Prostate gland (tissue), 2 donors: ENCODE measurements around the gene DAGLA. TPM values are rescaled to one million over a fixed set of nuclear protein-coding genes. Genes with fewer than 3 reads are reported as not detected.

Experiments
- DNase-seq: peaks from one replicate; pipeline ENCODE4 v3.0.0-alpha.2; 2019; ENCODE audit warnings: low spot score
- H3K27ac ChIP-seq, 2 donors: fragments of 200-600 bp; sonication (generic); 2 replicates each; pipeline ENCODE4 v1.5.1; 2017 to 2019
- H3K27me3 ChIP-seq: fragments of 200-600 bp; sonication (generic); replicated peaks from 2 replicates; pipeline ENCODE4 v1.5.1; 2019; ENCODE audit not compliant: insufficient read depth
- H3K36me3 ChIP-seq, 2 donors: fragments of 200-600 bp; sonication (generic); 1 replicate in 1 of 2; 2 replicates in 1 of 2; pipeline versions ENCODE4 v1.5.1 to v1.8.1; 2017 to 2019
- H3K4me1 ChIP-seq: fragments of 200-600 bp; sonication (generic); replicated peaks from 2 replicates; pipeline ENCODE4 v1.5.1; 2019
- H3K4me3 ChIP-seq, 2 donors: fragments of 200-600 bp; sonication (generic); 2 replicates each; pipeline ENCODE4 v1.5.1; 2017 to 2019
- H3K9me3 ChIP-seq: fragments of 200-600 bp; sonication (generic); 2 replicates; pipeline ENCODE4 v1.5.1; 2017
- CTCF ChIP-seq, 4 experiments: fragments of 200-600 bp in 2 of 4; fragments of 450-650 bp in 2 of 4; sonication (generic) in 2 of 4; IDR thresholded peaks; 1 replicate in 3 of 4; 2 replicates in 1 of 4; pipeline ENCODE4 v1.5.1; 2016 to 2019; ENCODE audit warnings: antibody characterized with exemption in 4 of 4, mild to moderate bottlenecking in 2 of 4, moderate library complexity in 2 of 4
- POLR2A ChIP-seq: fragments of 450-650 bp; IDR thresholded peaks from one replicate; pipeline ENCODE4 v1.6.1; 2016; ENCODE audit warnings: antibody characterized with exemption, mild to moderate bottlenecking
- POLR2AphosphoS5 ChIP-seq: sonication (generic); formaldehyde crosslinking; IDR thresholded peaks from one replicate; pipeline ENCODE4 v1.6.1; 2017; ENCODE audit warnings: antibody characterized with exemption
- WGBS: methylation state at CpG from one replicate; pipeline ENCODE4 v1.1.5; 2018; 5-methylcytosine and 5-hydroxymethylcytosine counted together
- intact Hi-C: fragments of 100-400 bp; cut with DNase I; formaldehyde crosslinking; loops from one replicate; pipeline ENCODE4 v1.14.2; 2022
- total RNA-seq, 2 donors: library from RNA; depleted of rRNA; stranded (reverse); fragments of >200 nt; gene quantifications; one replicate each; pipeline ENCODE4 v1.1.0, GENCODE V29; 2016

DAGLA gene
- total RNA-seq, 2 donors from 2014 or later: 10.8 to 12.2 TPM

- TF ChIP-seq POLR2AphosphoS5 (no peak), CTCF (IDR thresholded peaks at IDR 0.05) (no peak), POLR2A (no peak)
- no peak for DNase-seq
- Histone ChIP-seq H3K27ac (no peak overlapping the region), H3K9me3 (no peaks in the 10 kb centered on the region), H3K4me1 (no peaks in the 10 kb centered on the region), H3K4me3 (no peak overlapping the region), H3K27me3 (no peaks in the 10 kb centered on the region), H3K36me3 (no peaks in the 10 kb centered on the region)
- intact Hi-C loops: no loop called here
- 82% methylated on average over 10 of the region's 10 CpGs for WGBS
Measured at GRCh38 chr11:61762223-61762615, 82.0 kb downstream of the DAGLA start.

GRCh38 chr11:61762798-61763197 is 82.6 kb downstream of the DAGLA start:
- intact Hi-C loops: no loop called here
- TF ChIP-seq CTCF (IDR thresholded peaks at IDR 0.05) (no peak), POLR2A (no peak), POLR2AphosphoS5 (no peak)
- Histone ChIP-seq H3K4me3 (no peak overlapping the region), H3K9me3 (no peaks in the 10 kb centered on the region), H3K27ac (no peak overlapping the region), H3K4me1 (no peaks in the 10 kb centered on the region), H3K36me3 (no peaks in the 10 kb centered on the region), H3K27me3 (no peaks in the 10 kb centered on the region)
- no peak for DNase-seq
- 50% methylated on average over 14 of the region's 15 CpGs for WGBS

GRCh38 chr11:61763930-61764605 is 83.9 kb downstream of the DAGLA start:
- Histone ChIP-seq H3K27me3 (no peaks in the 10 kb centered on the region), H3K4me3 (no peak overlapping the region), H3K4me1 (no peaks in the 10 kb centered on the region), H3K9me3 (no peaks in the 10 kb centered on the region), H3K36me3 (no peaks in the 10 kb centered on the region), H3K27ac (no peak overlapping the region)
- WGBS: 72% methylated on average over 22 of the region's 23 CpGs
- no peak for TF ChIP-seq POLR2A
- no peak for TF ChIP-seq POLR2AphosphoS5
- TF ChIP-seq CTCF (IDR thresholded peaks at IDR 0.05): no peak
- DNase-seq: no peak
- intact Hi-C loops: no loop called here

GRCh38 chr11:61764606-61765260 is 84.5 kb downstream of the DAGLA start:
- H3K4me1 ChIP-seq: no peaks in the 10 kb centered on the region
- no peaks in the 10 kb centered on the region for H3K27me3 ChIP-seq
- WGBS: 63% methylated on average over 16 of the region's 22 CpGs
- intact Hi-C loops: no loop called here
- no peak overlapping the region for H3K27ac ChIP-seq
- no peak overlapping the region for H3K4me3 ChIP-seq
- TF ChIP-seq POLR2A (no peak), POLR2AphosphoS5 (no peak), CTCF (IDR thresholded peaks at IDR 0.05) (no peak)
- H3K36me3 ChIP-seq: no peaks in the 10 kb centered on the region
- no peaks in the 10 kb centered on the region for H3K9me3 ChIP-seq
- no peak for DNase-seq
